GM23248 (cell line): ENCODE measurements around the gene HTR4. TPM values are rescaled to one million over a fixed set of nuclear protein-coding genes. Genes with fewer than 3 reads are reported as not detected.

Experiments
- DNase-seq: peaks from one replicate; pipeline ENCODE4 v3.0.0-alpha.2; 2015
- H2AFZ ChIP-seq: fragments of 200-600 bp; sonication (generic); 2 replicates; pipeline ENCODE4 v1.6.1; 2016; ENCODE audit warnings: antibody characterized with exemption
- H3F3A ChIP-seq: fragments of 200-600 bp; sonication (generic); 2 replicates; pipeline ENCODE4 v1.6.1; 2016; ENCODE audit warnings: mild to moderate bottlenecking, antibody characterized with exemption, mixed run types; ENCODE audit not compliant: insufficient read depth
- H3K27ac ChIP-seq: fragments of 200-600 bp; sonication (generic); 2 replicates; pipeline ENCODE4 v1.5.1; 2016; ENCODE audit warnings: mild to moderate bottlenecking
- H3K27me3 ChIP-seq: fragments of 200-600 bp; sonication (generic); replicated peaks from 2 replicates; pipeline ENCODE4 v1.6.1; 2016; ENCODE audit warnings: mild to moderate bottlenecking; ENCODE audit not compliant: insufficient read depth
- H3K36me3 ChIP-seq: fragments of 200-600 bp; sonication (generic); 2 replicates; pipeline ENCODE4 v1.6.1; 2016; ENCODE audit warnings: low read depth, mild to moderate bottlenecking
- H3K4me1 ChIP-seq: fragments of 200-600 bp; sonication (generic); 2 replicates; pipeline ENCODE4 v1.6.1; 2016; ENCODE audit warnings: mild to moderate bottlenecking; ENCODE audit not compliant: insufficient read depth
- H3K4me2 ChIP-seq: fragments of 200-600 bp; sonication (generic); one replicate; pipeline ENCODE4 v1.6.1; 2016; ENCODE audit warnings: mild to moderate bottlenecking; ENCODE audit not compliant: unreplicated experiment
- H3K4me3 ChIP-seq: fragments of 200-600 bp; sonication (generic); 2 replicates; pipeline ENCODE4 v1.5.1; 2016; ENCODE audit warnings: mild to moderate bottlenecking
- H3K79me2 ChIP-seq: fragments of 200-600 bp; sonication (generic); 2 replicates; pipeline ENCODE4 v1.6.1; 2016; ENCODE audit warnings: mild to moderate bottlenecking; ENCODE audit not compliant: insufficient read depth
- H3K9ac ChIP-seq: fragments of 200-600 bp; sonication (generic); 2 replicates; pipeline ENCODE4 v1.6.1; 2016; ENCODE audit warnings: mild to moderate bottlenecking
- H3K9me2 ChIP-seq: fragments of 200-600 bp; sonication (generic); 2 replicates; pipeline ENCODE4 v1.6.1; 2016; ENCODE audit warnings: mixed run types, mild to moderate bottlenecking, moderate library complexity; ENCODE audit not compliant: insufficient read depth
- H3K9me3 ChIP-seq: fragments of 200-600 bp; sonication (generic); one replicate; pipeline ENCODE4 v1.6.1; 2017; ENCODE audit warnings: low read depth
- H4K20me1 ChIP-seq: fragments of 200-600 bp; sonication (generic); 2 replicates; pipeline ENCODE4 v1.6.0; 2016; ENCODE audit not compliant: insufficient read depth
- EZH2 ChIP-seq: fragments of 200-600 bp; sonication (generic); IDR thresholded peaks from 2 replicates; pipeline ENCODE4 v1.6.1; 2018; ENCODE audit warnings: antibody characterized with exemption, mild to moderate bottlenecking; ENCODE audit not compliant: insufficient read depth, poor library complexity, severe bottlenecking
- EZH2phosphoT487 ChIP-seq: fragments of 200-600 bp; sonication (generic); IDR thresholded peaks from 2 replicates; pipeline ENCODE4 v1.6.1; 2018; ENCODE audit warnings: antibody characterized with exemption, moderate library complexity, mild to moderate bottlenecking, low read depth; ENCODE audit not compliant: insufficient read depth
- WGBS, 2 experiments: methylation state at CpG; one replicate each; pipeline ENCODE4 v1.1.6; 2015 to 2017; ENCODE audit warnings: low lambda C conversion rate in 2 of 2, low coverage in 1 of 2; ENCODE audit errors: missing lambda C conversion rate in 2 of 2; 5-methylcytosine and 5-hydroxymethylcytosine counted together
- in situ Hi-C: fragments of 300-500 bp; cut with MboI; formaldehyde crosslinking; loops from 2 replicates; pipeline ENCODE4 v1.15.0; 2020
- polyA plus RNA-seq: library from polyadenylated mRNA; unstranded; fragments of >200 nt; fragmentation: Nextera tagmentation; extraction: Ambion mirVana; gene quantifications from 2 replicates; pipeline ENCODE4 v1.2.1, GENCODE V29; 2016
- total RNA-seq: library from RNA; depleted of rRNA; stranded (reverse); fragments of >200 nt; shearing (Covaris generic); gene quantifications from 2 replicates; pipeline ENCODE4 v1.2.3, GENCODE V29; 2014; rRNA removed

The HTR4 gene
- total and polyA plus RNA-seq, 2 experiments from 2014 or later, result not detected

DNA sequence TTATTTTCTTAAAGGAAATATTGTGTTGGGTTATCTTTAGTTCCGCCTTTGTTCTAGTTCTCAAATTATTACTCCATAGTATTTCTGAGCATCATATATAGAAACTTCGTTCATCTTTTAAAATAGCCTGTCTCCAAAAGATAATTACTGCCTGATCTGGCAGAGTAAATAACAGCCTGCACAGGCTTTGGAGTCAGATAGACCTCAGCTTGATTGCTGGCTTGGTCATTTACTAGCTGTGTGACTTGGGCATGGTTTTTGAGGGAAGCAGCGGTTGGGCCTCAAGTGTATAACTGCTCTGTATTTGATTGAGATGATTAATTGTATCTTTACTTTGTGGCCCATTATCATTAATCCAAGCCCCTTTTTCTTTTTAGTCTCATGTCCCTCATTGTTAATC lies 220.5 kb downstream of the HTR4 start:
- no peak overlapping the region for H3K27ac ChIP-seq
- DNase-seq, result no peak
- H3K79me2 ChIP-seq, result peaks cover 10% of the 10 kb centered on the region; the same call in 1 of the 2 replicates
- no peaks in the 10 kb centered on the region for H3K27me3 ChIP-seq
- in situ Hi-C loops, result loop anchor here (25.0 kb wide), 1 partner anchor 678 kb away; no protein-coding TSS in a partner anchor
- no peak overlapping the region for H2AFZ ChIP-seq
- no peaks in the 10 kb centered on the region for H3F3A ChIP-seq
- H3K4me2 ChIP-seq, result no peak overlapping the region
- no peaks in the 10 kb centered on the region for H3K9me3 ChIP-seq
- H3K4me3 ChIP-seq, result no peak overlapping the region
- WGBS, 2 experiments, result 94 to 96% methylated on average over 3 of the region's 3 CpGs
- H4K20me1 ChIP-seq, result no peaks in the 10 kb centered on the region
- no peak overlapping the region for H3K9ac ChIP-seq
- no peaks in the 10 kb centered on the region for H3K4me1 ChIP-seq
- peaks cover 52% of the 10 kb centered on the region for H3K36me3 ChIP-seq
- TF ChIP-seq EZH2phosphoT487 (no peak), EZH2 (no peak)
- H3K9me2 ChIP-seq, result no peaks in the 10 kb centered on the region

Other genes starting within 250 kb of the HTR4 start
- 0.65 TPM in 1 of 2 replicates, not detected in the other for gene ADRB2, start 172.1 kb upstream of the HTR4 start, total RNA-seq
- 0.09 and 0.19 TPM in 2 replicates for gene ADRB2, start 172.1 kb upstream of the HTR4 start, polyA plus RNA-seq